ENCODE results near the gene ZDHHC14.
"Not testable (repeated sequence)": the region's sequence is repeated elsewhere in the genome, so short reads cannot be mapped to it uniquely, and the experiment has no call there.

The ZDHHC14 gene

GRCh38 chr6:157563611-157564284 is 182.8 kb downstream of the ZDHHC14 start:
- DNase-seq (ENCODE audit: low read depth in 1 of 2, low spot score in 1 of 2): no peak

GRCh38 chr6:157568702-157569101 is 187.7 kb downstream of the ZDHHC14 start:
- DNase-seq (ENCODE audit: low read depth in 1 of 2, low spot score in 1 of 2): no peak

GRCh38 chr6:157569543-157569942 is 188.6 kb downstream of the ZDHHC14 start:
- DNase-seq (ENCODE audit: low read depth in 1 of 2, low spot score in 1 of 2): no peak

DNA sequence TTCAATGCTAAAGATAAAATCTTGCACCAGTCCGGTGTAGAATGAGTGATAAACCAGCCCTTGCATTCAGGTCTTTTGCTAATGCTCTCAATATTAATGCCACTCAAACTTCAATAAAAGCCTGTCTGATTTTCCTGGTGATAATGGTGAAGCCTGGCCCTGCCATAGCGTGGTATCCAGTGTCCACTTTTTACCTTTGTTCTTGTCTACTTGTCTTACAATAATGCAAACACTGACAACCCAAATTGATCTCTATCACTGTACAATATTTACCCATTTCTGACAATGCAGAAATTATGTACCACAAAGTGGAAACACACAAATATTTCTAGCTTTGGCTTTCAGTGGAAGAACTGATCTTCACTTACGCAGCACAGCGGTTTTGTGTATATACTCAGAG is 189.1 kb downstream of the ZDHHC14 start:
- no peak for DNase-seq (ENCODE audit: low read depth in 1 of 2, low spot score in 1 of 2)

GRCh38 chr6:157570752-157571151 is 189.8 kb downstream of the ZDHHC14 start:
- DNase-seq (ENCODE audit: low read depth in 1 of 2, low spot score in 1 of 2): no peak

DNA sequence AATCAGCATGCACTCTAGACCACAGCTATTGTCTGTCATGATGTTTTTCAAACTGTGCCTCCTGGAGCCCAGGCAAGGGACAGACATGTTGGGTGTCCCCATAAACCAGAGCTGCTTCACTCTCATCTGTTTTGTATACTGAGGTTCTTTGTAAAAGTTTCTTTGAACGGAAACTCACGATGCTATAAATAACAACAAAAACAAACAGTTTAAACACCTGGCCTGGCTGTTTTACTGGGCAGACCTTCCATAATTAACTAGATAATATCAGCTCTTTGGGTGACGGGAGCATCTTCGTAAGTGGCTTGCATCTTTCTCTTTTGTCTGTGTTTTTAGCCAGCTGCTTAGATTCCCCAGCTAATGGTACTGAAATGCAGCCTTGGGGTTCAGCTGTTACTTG is 190.3 kb downstream of the ZDHHC14 start:
- no peak for DNase-seq (ENCODE audit: low read depth in 1 of 2, low spot score in 1 of 2)

GRCh38 chr6:157571950-157572349 is 191.0 kb downstream of the ZDHHC14 start:
- DNase-seq (ENCODE audit: low read depth in 1 of 2, low spot score in 1 of 2): no peak

- no peak for DNase-seq (ENCODE audit: low read depth in 1 of 2, low spot score in 1 of 2)
These were observed 193.9 kb downstream of the ZDHHC14 start for GRCh38 chr6:157574851-157575424.

- DNase-seq (ENCODE audit: low read depth in 1 of 2, low spot score in 1 of 2): no peak
These were observed 194.6 kb downstream of the ZDHHC14 start for GRCh38 chr6:157575436-157576145.

DNA sequence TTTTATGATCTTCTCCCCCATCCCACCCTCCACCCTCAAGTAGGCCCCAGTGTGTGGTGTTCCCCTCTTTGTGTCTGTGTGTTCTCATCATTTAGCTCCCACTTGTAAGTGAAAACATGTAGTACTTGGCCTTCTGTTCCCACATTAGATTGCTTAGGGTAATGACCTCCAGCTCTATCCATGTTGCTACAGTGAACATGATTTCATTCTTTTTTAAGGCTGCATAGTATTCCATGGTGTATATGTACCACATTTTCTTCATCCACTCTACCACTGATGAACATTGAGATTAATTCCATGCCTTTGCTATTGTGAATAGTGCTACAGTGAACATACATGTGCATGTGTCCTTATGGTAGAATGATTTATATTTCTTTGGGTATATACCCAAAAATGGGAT is 196.0 kb downstream of the ZDHHC14 start:
- DNase-seq (ENCODE audit: low read depth in 1 of 2, low spot score in 1 of 2): not testable (repeated sequence)

- not testable (repeated sequence) for DNase-seq (ENCODE audit: low read depth in 1 of 2, low spot score in 1 of 2)
These were observed 197.5 kb downstream of the ZDHHC14 start for GRCh38 chr6:157578527-157578926.

- no peak for DNase-seq (ENCODE audit: low read depth in 1 of 2, low spot score in 1 of 2)
These were observed 198.6 kb downstream of the ZDHHC14 start for GRCh38 chr6:157579467-157580031.

DNA sequence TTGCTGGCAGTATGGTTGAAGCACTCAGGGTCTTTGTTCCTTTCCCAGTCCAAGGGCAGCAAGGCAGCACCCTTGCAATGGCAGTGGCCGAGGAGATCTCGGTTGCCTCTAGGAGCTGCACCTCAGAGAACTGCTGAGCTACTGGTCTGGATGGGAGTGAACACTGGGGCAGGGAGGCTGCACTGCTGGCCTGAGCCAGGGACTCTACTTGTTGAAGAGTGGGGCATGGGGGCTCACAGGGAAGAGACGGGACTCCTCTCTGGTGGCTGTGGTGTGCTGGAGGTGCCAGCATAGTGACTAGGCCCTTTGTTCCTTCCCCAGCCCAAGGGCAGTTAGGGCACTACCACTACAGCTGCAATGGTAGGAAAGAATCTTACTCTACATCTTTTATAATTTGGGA is 203.0 kb downstream of the ZDHHC14 start:
- DNase-seq (ENCODE audit: low read depth in 1 of 2, low spot score in 1 of 2): no peak

DNA sequence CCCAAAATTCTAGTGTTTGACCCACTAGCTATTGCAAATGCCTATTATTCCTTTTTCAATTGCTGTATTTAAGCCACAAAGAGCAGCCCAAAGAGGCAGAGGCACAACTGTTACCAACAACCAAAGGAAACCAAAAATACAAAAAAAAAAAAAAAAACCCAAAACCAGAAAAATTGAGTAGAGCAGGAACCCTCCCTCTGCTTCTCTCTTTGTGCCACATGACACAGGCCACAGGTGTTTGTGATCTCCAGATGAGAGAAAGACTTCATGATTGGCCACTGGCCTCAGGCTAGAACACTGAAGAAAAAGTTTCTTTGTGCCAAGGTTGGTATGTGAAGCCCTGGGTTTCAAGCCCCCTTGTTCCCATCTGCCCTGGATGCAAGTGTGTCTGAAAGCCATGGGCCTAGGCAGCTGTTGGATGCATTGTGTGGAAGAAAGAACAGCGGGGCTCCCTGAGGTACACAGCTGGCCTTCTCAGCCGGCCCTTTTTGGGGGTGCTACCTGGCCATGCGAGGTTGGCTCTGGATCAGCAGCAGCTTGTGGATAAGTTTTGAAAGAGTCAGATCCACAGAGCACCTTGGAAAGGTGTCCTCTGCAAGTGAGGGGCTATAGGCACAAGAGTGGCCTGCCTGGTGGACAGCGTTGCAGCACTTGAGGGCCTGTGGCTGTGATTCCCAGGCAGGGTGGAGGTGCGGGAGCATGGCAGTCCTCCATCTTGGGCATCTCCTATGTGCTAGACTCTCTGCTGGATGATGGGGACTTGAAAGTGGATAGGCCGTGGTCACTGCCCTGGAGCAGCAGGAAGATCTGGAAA is 204.5 kb downstream of the ZDHHC14 start:
- DNase-seq (ENCODE audit: low read depth in 1 of 2, low spot score in 1 of 2): no peak

GRCh38 chr6:157586088-157586414 is 205.1 kb downstream of the ZDHHC14 start:
- no peak for DNase-seq (ENCODE audit: low read depth in 1 of 2, low spot score in 1 of 2)

DNA sequence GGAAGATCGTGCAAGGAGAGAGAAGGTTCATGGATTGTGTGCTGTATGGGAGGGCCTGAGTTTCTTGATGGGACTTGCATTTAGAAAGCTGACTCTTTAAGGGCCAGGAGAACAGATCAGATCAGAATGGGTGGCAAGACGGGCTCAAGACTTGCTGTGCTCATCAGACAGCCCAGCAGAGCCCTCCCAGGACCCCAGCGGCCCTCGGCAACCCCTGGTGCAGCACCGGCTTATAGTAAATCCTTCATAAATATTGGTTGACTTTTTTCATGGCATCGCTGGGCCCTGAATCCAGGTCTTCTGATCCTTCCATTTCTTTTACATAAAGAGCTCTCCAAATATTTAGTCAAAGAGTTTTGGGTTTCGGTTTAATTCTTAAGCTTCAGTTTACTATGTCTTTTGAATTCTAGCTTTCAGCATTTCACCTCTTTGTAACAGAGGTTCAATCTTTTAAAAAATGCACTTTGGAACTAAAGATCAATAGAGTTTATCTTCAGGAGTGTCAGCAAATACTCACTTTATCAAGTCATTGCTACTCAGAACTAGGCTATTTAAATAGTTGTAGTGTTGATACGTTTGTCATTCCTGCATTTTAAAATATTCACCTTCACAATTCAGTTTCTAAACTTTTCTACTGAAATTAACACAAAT is 205.6 kb downstream of the ZDHHC14 start:
- no peak for DNase-seq (ENCODE audit: low read depth in 1 of 2, low spot score in 1 of 2)

- no peak for DNase-seq (ENCODE audit: low read depth in 1 of 2, low spot score in 1 of 2)
These were observed 206.3 kb downstream of the ZDHHC14 start for GRCh38 chr6:157587127-157587926.

DNA sequence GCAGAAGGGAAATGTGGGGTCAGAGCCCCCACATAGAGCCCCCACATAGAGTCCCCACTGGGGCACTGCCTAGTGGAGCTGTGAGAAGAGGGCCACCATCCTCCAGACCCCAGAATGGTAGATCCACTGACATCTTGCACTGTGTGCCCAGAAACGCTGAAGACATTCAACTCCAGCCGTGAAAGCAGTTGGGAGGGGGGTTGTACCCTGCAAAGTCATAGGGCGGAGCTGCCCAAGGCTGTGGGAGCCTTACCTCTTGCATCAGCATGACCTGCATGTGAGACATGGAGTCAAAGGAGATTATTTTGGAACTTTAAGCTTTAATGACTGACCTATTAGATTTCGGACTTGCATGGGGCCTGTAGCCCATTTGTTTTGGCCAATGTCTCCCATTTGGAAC is 209.7 kb downstream of the ZDHHC14 start:
- not testable (repeated sequence) for DNase-seq (ENCODE audit: low read depth in 1 of 2, low spot score in 1 of 2)

DNA sequence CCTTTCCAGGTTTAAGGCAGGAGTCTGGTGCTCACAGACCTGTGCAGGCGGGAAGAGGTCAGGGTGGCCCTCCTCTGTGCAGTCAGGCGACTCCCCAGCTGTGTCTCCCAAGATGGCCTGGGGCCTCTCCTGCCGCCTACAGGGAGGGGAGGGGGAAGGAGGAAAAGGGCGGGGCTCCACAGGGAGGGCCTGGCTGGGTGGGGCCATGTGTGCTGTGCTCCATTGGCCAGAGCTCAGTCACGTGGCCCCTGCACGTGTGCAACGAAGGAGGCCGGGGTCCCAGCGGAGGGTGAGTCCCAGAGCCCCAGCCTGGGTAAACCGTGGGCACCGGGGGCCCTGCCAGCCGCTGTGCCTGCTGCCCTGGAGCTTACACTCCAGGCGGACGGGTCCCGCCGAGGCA is 211.6 kb downstream of the ZDHHC14 start:
- DNase-seq (ENCODE audit: low read depth in 1 of 2, low spot score in 1 of 2): no peak

DNA sequence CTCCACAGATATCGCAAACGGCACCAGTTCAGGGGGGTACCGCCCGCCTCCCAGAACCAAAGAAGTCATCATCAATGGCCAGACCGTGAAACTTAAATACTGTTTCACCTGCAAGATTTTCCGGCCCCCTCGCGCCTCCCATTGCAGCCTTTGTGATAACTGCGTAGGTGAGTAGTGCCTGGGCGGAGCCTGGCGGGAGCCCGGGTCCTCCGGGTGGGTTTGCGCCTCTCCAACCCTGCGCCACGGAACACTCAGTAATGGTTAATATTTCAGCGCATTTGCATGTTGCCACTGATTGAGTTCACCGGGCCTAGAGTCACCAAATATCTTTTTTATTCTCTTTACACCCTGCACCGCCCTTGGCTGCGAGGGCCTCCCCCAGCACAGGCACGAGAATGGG is 212.0 kb downstream of the ZDHHC14 start:
- no peak for DNase-seq (ENCODE audit: low read depth in 1 of 2, low spot score in 1 of 2)
